GM12878 (cell line): ENCODE measurements around the gene NF1. TPM values are rescaled to one million over a fixed set of nuclear protein-coding genes. Genes with fewer than 3 reads are reported as not detected.

Experiments
- ATAC-seq: fragments of 200-7000 bp; cut with Tn5 transposase; 3 replicates; pipeline ENCODE4 v1.9.1; 2020; ENCODE audit warnings: mild to moderate bottlenecking, moderate library complexity
- BruUV-seq: library from RNA; stranded (reverse); fragments of 400-500 nt; replicated peaks from 2 replicates; lab custom pipeline; 2021; lab: Mats Ljungman, UMichigan
- CTCF ChIA-PET: fragments of 300-600 bp; sonication (Branson Sonifier 250); formaldehyde crosslinking; extraction: SDS; loops from one replicate; lab custom pipeline; 2021; ENCODE audit warnings: inconsistent platforms; lab: Yijun Ruan, JAX
- POLR2A ChIA-PET: fragments of 350-600 bp; formaldehyde crosslinking; extraction: SDS; loops from one replicate; lab custom pipeline; 2021; ENCODE audit warnings: inconsistent platforms; lab: Charles Lee
- RAD21 ChIA-PET: fragments of 300-600 bp; sonication (Branson Sonifier 250); formaldehyde crosslinking; loops from one replicate; lab custom pipeline; 2023; ENCODE audit warnings: antibody characterized with exemption; ENCODE audit not compliant: unreplicated experiment; lab: Charles Lee
- SMC1A ChIA-PET: fragments of 300-600 bp; sonication (Branson Sonifier 250); formaldehyde crosslinking; loops from one replicate; lab custom pipeline; 2023; ENCODE audit not compliant: unreplicated experiment, uncharacterized antibody; lab: Charles Lee
- DNase-seq: peaks from one replicate; pipeline ENCODE4 v3.0.0-alpha.2; 2011; ENCODE audit warnings: low read depth, low spot score
- FAIRE-seq: peaks from 3 replicates; lab custom pipeline; 2011; peaks lifted over from hg19 to GRCh38; lab: Jason Lieb, UNC
- H2AFZ ChIP-seq: 2 replicates; pipeline ENCODE4 v1.6.0; 2011; ENCODE audit warnings: low read depth, low read length, control low read depth; ENCODE audit not compliant: control insufficient read depth
- H3K27ac ChIP-seq: 2 replicates; pipeline ENCODE4 v1.5.1; 2011; ENCODE audit warnings: control low read depth; ENCODE audit not compliant: control insufficient read depth, insufficient read depth
- H3K27me3 ChIP-seq, 2 experiments: replicated peaks in 1 of 2; 2 replicates each; pipeline versions ENCODE4 v1.6.0 to v1.6.1; 2011; ENCODE audit warnings: low read length in 1 of 2; ENCODE audit not compliant: control insufficient read depth in 2 of 2, insufficient read depth in 2 of 2
- H3K36me3 ChIP-seq, 2 experiments: 2 replicates each; pipeline ENCODE4 v1.5.1; 2011; ENCODE audit warnings: low read length in 1 of 2; ENCODE audit not compliant: control insufficient read depth in 2 of 2, insufficient read depth in 2 of 2
- H3K4me1 ChIP-seq: 2 replicates; pipeline ENCODE4 v1.6.1; 2011; ENCODE audit warnings: mild to moderate bottlenecking, low read length, moderate library complexity, mixed read lengths; ENCODE audit not compliant: control insufficient read depth, insufficient read depth
- H3K4me2 ChIP-seq: 2 replicates; pipeline ENCODE4 v1.6.0; 2011; ENCODE audit warnings: control low read depth; ENCODE audit not compliant: control insufficient read depth, insufficient read depth
- H3K4me3 ChIP-seq: fragments of 200-600 bp; sonication (generic); 2 replicates; pipeline ENCODE4 v1.5.1; 2016
- H3K79me2 ChIP-seq: 2 replicates; pipeline ENCODE4 v1.6.0; 2011; ENCODE audit warnings: low read length; ENCODE audit not compliant: control insufficient read depth, insufficient read depth
- H3K9ac ChIP-seq: 2 replicates; pipeline ENCODE4 v1.8.0; 2011; ENCODE audit warnings: low read length, control low read depth, mixed read lengths; ENCODE audit not compliant: control insufficient read depth, insufficient read depth
- H3K9me3 ChIP-seq: replicated peaks from 3 replicates; pipeline ENCODE4 v1.5.1; 2011; ENCODE audit warnings: mild to moderate bottlenecking, low read length; ENCODE audit not compliant: control insufficient read depth, insufficient read depth
- H4K20me1 ChIP-seq: 2 replicates; pipeline ENCODE4 v1.6.0; 2011; ENCODE audit not compliant: control insufficient read depth, insufficient read depth
- CEBPZ ChIP-seq: fragments of 150-350 bp; IDR thresholded peaks from 2 replicates; pipeline ENCODE4 v1.6.1; 2016; ENCODE audit warnings: low read depth, low read length
- POLR2AphosphoS2 ChIP-seq: IDR thresholded peaks from 2 replicates; pipeline ENCODE4 v1.6.1; 2011; ENCODE audit warnings: low read depth, mild to moderate bottlenecking, low read length, improper control_type of control experiment, moderate library complexity
- ZBTB40 ChIP-seq: fragments of 450-650 bp; IDR thresholded peaks from 2 replicates; pipeline ENCODE4 v1.6.1; 2016; ENCODE audit warnings: mild to moderate bottlenecking, moderate library complexity, borderline replicate concordance
- WGBS: methylation state at CpG from one replicate; pipeline ENCODE4 v1.1.6; 2016; ENCODE audit warnings: low lambda C conversion rate; ENCODE audit not compliant: insufficient replicate concordance, insufficient coverage; ENCODE audit errors: missing lambda C conversion rate; 5-methylcytosine and 5-hydroxymethylcytosine counted together
- in situ Hi-C: fragments of 300-500 bp; cut with MboI; formaldehyde crosslinking; loops from 9 replicates; pipeline ENCODE4 v1.14.3; 2018; ENCODE audit warnings: mixed read lengths
- intact Hi-C: fragments of 100-400 bp; cut with micrococcal nuclease; formaldehyde crosslinking; loops from one replicate; pipeline ENCODE4 v1.14.2; 2022; ENCODE audit not compliant: unreplicated experiment
- polyA plus RNA-seq, 11 experiments: library from polyadenylated mRNA; depleted of rRNA in 4 of 11; unstranded in 6 of 11; stranded (reverse) in 5 of 11; fragments of >200 nt; fragmentation: Nextera tagmentation in 4 of 11; fragmentation: Illumina TruSeq in 1 of 11; extraction: Ambion mirVana in 4 of 11; extraction: Trizol in 1 of 11; gene quantifications; 1 replicate in 1 of 11; 2 replicates in 10 of 11; pipeline versions ENCODE4 v1.2.1 to v1.2.3, GENCODE V29; 2011 to 2016; ENCODE audit warnings: inconsistent platforms in 2 of 11, missing spikeins in 2 of 11, low read depth in 1 of 11
- total RNA-seq, 4 experiments: library from RNA; depleted of rRNA in 3 of 4; stranded (reverse); fragments of >200 nt in 3 of 4; fragmentation: Illumina TruSeq in 1 of 4; extraction: Trizol in 1 of 4; gene quantifications; 2 replicates each; pipeline versions ENCODE4 v1.2.1 to v1.2.3, GENCODE V29; 2013 to 2021
- TF ChIP-seq, protein P1 (sequence below): IDR thresholded peaks from 2 replicates; pipeline ENCODE4 v1.6.1; 2012; ENCODE audit warnings: low read depth, low read length, improper control_type of control experiment

The NF1 gene
- total and polyA plus RNA-seq, 10 of the 15 experiments (the other 5 are each of a cell fraction or from before 2014, with no cell fraction given) = 2.5 to 31.8 (median 16.6) TPM

- TF ChIP-seq ZBTB40 = no peak
- TF ChIP-seq, all 136 proteins: peak for 0
Measured at GRCh38 chr17:31389657-31390381, 295.0 kb downstream of the NF1 start (continued).

- no peaks in the 10 kb centered on the region for H3K36me3 ChIP-seq
- no peaks in the 10 kb centered on the region for H3K4me1 ChIP-seq
- TF ChIP-seq, protein P1, sequence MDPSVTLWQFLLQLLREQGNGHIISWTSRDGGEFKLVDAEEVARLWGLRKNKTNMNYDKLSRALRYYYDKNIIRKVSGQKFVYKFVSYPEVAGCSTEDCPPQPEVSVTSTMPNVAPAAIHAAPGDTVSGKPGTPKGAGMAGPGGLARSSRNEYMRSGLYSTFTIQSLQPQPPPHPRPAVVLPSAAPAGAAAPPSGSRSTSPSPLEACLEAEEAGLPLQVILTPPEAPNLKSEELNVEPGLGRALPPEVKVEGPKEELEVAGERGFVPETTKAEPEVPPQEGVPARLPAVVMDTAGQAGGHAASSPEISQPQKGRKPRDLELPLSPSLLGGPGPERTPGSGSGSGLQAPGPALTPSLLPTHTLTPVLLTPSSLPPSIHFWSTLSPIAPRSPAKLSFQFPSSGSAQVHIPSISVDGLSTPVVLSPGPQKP = no peak
- TF ChIP-seq CEBPZ = no peak
- TF ChIP-seq ZBTB40 = no peak
- TF ChIP-seq POLR2AphosphoS2 = no peak
- H3K9ac ChIP-seq = no peak overlapping the region
- in situ Hi-C loops (no loop called here), intact Hi-C loops (no loop called here)
- H3K9me3 ChIP-seq = no peaks in the 10 kb centered on the region
- H3K27ac ChIP-seq = no peak overlapping the region
- 73% methylated on average over 8 of the region's 8 CpGs for WGBS
- DNase-seq (no peak), FAIRE-seq (no peak), ATAC-seq (no peak)
- RAD21 ChIA-PET = interaction anchor here (1.6 kb wide), 1 partner anchor 47 kb away, joined by 5 read pairs; no protein-coding TSS in a partner anchor
- no peak overlapping the region for H2AFZ ChIP-seq
- no peak overlapping the region for H3K4me3 ChIP-seq
- H4K20me1 ChIP-seq = no peaks in the 10 kb centered on the region; the same call in 1 of the 2 replicates
- peaks cover 12% of the 10 kb centered on the region in 2 experiments for H3K27me3 ChIP-seq
- no peaks in the 10 kb centered on the region for H3K79me2 ChIP-seq
- H3K4me2 ChIP-seq = no peak overlapping the region
- SMC1A ChIA-PET = no interaction called here
- POLR2A ChIA-PET = no interaction called here
- CTCF ChIA-PET = interaction anchor here (1.8 to 2.0 kb wide), 2 partner anchors 133 to 144 kb away, joined by 4 to 9 read pairs; no protein-coding TSS in a partner anchor
- BruUV-seq = no TSS peak
Measured at GRCh38 chr17:31390426-31390747, 295.6 kb downstream of the NF1 start.
